Stimulated activated CD4-positive, alpha-beta T cell treated with anti-CD3 and anti-CD28 coated beads, TNF-alpha, amount 100 ng/mL, for 4 hours (primary cell): ENCODE measurements around the gene DDX27.
A peak's percentile ranks its signal among the peaks of the same experiment; 100 is the strongest.

ENCODE experiments used
- DNase-seq, 3 experiments: peaks; one replicate each; pipeline ENCODE4 v3.0.0-alpha.2; 2020; ENCODE audit warnings: low read depth in 3 of 3

Gene DDX27

DNA sequence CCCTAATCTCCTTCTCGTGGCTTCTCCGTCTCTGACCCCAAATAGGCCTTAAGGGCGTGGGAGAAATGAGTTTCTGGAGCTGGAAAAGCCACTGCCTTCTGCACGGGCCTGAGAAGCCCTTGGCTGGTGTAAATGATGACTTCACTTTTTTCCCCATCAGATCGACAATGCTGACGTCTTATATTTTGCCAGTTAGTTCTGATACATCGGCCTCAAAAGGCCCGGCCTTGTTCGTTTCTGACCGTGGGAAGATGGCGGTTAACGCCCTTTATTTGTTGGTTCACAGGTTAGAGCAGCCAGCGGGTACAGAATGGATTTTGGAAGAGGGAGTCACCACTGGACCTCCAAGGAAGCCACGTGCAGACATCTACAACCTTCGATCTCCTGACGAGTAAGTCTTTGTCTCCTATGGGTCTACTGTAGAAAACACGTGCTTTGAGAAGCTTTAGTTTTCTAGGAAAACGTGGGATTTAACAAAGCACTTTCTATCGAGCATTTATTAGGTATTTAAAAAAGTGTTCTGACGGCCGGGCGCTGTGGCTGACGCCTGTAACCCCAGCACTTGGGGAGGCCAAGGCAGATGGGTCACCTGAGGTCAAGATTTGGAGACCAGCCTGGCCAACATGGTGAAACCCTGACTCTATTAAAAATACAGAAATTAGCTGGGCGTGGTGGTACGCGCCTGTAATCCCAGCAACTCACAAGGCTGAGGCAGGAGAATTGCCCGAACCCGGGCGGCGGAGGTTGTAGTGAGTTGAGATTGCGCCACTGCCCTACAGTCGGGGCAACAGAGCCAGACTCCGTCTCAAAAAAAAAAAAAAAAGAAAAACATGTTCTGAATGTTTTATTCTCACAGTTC, 59.8 kb downstream of the DDX27 start:
- DNase-seq, result peak; percentile 17 to 28 (median 21)

DNA sequence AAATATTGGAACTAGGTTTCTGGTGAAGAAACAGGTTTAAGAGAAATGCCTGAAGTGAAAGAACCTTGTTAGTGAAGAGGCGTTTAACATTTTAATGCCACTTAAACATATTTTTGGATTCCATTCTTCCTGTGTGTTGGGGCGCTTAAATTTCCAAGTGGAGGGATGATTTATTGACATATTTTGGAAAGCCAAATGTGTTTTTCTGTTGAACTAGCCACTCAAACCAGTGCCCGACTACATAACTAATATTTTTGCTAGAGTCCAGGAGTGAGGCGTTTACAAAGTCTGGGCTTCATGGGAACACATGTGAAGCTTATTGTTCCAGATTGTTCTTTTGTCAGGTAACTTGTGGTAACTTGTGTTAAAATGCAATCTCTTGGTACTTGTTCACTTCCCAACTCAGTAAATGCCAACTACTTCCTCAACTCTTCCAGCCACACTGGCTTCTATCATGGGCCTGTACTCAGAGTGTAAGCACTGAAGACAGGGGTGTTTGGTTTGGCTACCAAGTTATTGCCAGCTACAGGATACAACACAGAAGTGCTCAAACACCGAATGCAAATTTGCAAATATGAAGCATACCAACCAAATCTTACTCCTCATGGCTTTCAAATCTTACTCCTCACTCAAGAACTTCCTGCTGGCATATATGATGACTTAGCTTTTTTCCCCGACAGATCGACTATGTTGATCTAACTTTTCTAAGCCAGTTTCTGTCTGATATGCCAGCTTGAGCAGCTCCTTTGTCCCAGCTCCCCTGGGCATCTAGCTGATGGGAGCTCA, 60.7 kb downstream of the DDX27 start:
- DNase-seq, result no peak

DNA sequence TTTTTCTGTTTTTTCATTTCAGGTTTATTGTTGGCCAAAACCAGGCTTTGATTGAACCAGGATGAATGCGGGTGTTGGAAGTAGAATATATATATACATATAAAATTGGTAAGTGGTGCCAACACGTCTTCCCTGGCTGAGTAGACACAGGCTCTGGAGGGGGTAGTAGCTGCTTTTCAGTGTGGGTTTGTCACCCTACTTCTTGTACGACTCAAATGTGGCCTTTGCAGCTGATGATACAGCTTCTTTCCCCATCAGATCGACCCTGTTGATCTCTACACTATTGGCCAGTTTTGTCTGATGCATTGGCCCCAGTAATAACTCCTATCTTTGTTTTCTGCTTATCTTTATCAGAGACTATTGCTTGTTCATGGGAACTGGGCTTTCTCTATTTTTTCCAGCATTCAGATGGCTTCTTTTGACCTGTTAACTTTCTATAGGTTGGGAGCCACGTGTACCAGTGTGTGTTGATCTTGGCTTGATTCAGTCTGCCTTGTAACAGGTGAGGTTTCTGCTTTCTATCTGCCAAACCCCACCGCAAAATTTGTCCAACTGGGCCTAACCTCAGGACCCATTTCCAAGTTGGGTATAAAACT, 61.3 kb downstream of the DDX27 start:
- no peak for DNase-seq

DNA sequence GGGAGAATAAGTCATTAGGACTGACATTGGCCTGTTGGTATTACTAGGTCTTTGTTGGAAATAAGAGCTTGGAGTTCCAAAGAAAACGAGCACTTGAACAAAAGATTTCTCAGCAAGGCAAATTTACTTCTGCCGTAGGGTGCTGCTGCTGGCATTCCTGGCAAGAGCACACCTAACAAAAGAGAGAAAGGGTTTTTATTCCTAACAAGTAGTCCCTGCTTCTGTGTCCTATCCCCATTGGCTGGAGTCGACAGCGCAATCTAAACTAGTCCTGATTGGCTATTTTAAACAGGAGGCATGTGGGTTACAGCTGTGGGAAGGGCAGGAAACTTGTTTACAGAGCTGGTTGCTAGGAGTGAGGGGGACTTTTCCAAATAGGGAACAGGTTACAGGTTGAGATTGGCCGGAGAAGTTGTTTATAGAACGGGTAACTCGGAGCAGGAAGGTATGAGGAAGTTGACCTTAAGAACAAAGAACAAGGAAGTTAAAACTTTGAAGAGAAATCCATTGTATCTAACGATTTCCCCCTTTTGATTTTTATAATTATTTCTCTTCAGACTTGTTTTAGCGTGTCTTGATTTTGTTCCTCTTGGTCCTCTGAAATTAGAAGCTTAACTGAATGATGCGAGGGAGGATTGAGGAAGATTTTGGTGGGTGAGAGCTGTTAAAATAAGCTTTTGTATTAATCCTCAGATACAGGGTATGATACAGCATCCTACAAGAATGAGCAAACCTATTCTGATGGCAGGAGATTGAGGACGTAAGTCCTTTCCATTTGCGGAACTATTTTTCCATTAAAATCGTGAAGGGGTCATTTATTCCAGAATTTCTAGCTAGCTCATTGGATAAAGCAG, 62.1 kb downstream of the DDX27 start:
- no peak for DNase-seq

DNA sequence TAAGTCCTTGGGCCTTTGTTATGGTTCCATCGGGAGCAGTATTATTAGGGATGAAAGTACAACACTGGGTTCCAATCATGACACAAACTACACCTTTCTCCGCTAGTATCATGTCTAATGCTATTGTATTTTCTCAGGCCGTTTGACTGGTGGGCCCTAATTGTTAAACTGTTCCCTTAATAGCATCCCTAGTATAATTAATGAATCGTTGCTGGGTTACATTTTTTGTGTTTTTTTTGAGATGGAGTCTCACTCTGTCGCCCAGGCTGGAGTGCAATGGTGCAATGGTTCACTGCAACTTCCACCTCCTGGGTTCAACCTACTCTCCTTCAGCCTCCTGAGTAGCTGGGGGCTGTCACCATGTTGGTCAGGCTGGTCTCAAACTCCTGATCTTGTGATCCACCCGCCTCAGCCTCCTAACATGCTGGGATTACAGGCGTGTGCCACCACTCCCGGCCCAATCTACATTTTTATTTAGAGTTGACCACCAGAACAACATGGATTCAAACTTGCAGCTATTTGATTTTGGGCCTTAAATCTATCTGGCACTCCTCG, 62.8 kb downstream of the DDX27 start:
- no peak for DNase-seq

DNA sequence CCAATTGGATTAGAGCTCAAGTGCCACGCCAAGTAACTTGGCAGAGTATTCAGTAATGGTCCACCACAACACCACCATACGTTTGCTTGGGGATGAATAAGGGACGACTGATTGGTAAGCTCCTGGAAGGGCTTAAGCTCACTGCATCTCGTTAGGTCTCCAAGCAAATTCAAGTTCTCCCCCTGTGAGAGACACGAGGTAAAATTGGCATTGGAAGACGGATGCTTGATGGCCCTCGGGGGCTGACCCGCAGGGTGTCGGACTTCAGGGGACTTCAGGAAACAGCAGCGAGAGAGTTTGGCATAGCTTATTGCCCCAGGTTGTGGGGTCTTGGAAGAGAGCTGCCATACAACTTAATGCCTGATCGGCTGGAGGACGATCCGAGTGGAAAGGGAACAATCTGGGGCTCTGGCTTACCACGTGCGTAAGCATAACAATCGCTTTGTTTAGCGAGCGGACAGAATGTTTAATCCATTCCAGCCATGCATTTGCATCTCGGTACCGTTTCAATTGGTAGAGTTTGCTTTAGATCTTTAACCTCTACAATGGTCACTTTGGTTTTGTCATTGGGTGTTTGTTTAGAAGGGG, 63.5 kb downstream of the DDX27 start:
- no peak for DNase-seq

DNA sequence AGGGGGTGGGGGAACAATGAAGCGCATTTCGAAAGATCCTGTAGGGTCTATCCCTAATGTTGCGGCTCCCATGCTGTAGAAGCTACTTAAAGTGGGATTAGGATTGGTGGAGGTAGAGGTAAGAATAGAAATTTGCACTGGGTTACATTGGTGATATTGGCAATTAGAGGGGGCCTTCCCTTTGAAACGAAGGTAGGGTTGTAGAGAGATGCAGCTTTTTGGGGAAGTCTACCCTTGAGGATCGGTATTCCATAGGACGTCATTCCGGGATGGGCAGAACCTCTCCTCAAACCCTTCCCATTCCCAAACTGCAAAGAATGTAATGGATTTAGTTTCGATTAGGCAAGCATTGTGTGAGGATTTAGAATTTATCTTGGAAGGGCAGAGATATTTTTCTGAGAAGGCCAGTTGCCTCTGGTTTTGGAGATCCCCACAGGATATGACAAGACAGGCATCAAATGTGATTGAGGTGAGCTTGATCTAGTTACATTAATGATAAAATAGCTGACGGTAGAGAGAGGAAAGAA, 64.0 kb downstream of the DDX27 start:
- no peak for DNase-seq

DNA sequence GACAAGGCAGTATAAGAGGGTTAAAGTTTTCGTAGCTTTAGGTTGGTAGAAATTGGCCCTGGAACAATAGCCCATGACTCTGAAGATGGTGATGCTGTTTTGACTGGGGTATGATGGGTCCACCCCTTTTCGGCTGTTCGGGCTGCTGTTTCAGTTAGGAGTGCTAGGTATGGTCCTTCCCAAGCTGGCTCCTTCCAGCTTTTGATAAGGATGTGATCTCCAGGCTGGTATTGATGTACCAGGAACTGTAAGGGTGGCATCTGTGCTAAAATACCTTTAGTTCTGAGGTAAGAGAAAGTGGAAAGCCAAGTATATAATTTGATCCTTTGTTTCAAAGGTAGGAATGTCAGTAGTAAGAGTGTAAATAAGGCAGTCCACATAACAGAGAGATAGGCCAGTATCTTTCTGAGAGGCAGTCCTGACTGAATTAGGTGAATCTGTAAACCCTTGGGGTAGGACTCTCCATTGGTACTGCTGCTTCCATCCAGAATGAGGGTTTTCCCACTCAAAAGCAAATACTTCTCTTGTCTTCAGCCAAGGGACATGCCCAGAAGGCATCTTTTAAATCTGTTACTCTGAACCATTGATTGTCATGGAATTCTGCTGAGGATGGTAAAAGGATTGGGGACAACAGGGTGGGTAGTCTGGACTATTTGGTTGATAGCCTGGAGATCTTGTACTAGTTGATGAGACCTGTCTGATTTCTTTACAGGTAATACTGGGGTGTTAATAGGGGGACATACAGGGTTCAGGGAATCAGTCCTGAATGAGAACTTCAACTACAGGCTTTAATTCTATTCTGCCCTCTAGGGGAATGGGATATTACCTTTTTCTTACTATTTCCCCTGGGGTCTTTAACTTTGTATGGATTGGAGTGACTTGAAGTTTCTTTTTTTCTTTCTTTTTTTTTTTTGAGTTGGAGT, 64.7 kb downstream of the DDX27 start:
- DNase-seq, result no peak

DNA sequence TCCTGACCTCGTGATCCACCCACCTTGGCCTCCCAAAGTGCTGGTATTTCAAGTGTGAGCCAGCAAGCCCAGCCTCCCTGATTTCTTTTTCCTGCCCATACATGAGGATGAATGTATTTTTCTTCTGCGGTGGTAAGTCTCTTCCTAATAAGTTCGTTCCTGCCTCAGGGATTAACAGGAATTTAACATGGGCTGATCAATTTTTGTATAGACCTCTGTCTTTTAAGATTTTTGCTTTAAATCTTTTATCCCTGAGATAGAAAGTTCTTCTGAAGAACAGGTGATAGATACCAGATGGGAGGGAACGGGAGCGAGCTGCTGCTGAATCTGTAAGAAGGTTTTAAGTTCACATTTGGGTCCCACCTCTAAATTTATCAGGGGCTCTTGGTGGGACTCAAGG, 65.6 kb downstream of the DDX27 start:
- DNase-seq, result no peak

DNA sequence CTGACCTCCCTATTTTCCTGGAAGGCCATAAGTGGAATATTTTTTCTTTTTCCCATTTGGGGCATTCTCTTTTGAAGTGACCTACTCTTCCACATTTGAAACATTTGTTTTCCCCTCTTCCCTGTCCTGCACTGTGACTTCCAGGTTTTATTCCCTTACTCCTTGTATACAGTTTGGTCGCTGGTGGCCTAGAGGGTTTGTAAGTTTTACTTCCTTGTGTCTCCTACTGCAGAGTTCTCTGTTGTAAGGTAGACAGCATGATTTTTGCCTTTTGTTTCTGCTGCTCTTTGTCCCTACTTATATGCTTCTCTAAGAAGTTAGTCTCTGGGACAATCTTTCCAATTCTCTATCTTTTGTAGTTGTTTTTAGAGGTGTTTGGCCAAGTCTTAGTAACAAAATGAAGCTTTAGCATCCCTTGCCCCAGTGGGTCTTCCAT, 66.0 kb downstream of the DDX27 start:
- no peak for DNase-seq

DNA sequence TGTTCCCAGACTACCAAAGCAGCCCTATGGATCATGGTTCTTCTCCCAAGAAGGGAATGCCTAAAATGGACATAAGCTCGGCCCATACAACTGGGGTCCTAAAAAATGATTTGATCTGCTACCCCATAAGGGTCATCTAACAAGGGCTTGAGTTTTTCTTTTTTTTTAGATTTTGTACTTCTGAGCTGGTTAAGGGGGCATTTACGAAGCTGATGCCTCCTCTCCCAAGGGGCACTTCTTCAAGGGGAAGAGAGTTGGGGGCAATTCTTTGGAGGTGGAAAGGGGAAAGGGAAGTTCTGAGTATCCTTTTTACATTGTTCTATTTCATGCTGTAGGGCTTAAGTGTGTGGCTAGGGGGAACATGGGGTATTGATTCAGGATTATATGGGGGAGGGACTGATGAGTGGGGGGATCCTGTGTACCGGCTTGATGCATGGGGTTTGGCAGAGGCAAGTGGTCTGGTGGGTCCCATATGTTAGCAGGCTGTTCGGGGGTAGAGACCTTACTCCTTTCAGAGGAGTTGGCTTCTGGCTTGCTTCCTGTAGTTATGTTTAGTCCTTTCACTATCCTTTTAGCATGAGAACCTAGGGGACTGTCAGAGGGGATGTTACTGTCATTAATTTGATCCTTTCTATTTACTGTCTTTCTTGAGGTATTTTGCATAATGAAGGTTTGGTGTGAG, 66.7 kb downstream of the DDX27 start:
- no peak for DNase-seq

DNA sequence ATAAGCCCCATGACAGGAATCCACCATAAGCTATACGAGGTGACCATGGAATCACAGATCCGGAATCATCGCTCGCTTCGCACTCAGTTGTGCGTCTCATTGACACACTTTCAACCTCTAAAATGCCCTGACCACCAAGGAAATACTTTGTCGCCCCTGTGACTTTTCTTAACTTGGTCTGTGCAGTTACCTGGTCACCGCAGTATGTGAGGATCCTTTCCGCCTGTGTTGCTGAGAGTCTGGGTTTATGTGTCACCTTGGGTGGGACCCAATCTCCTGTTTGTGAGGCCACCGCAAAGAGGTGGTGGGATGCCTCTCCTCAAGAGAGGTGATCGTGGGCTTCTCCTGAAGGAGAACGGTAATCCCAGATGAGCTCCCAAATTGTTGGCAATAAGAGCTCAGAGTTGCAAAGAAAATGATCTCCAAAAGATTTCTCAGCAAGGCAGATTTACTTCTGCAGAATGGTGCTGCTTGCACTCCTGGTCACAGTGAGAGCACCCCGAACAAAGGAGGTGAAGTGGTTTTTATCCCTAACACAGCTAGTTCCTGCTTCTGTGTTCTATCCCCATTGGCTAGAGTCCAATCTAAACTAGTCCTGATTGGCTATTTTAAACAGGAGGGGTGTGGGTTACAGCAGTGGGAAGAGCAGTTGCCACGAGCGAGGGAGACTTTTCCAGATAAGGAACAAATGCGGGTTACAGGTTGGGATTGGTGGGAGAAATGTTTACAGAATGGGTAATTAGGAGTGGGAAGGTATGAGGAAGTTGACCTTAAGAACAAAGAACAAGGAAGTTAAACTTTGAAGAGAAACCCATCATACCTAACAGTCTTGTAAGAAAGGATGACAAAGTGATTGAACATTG, 67.7 kb downstream of the DDX27 start:
- DNase-seq, result no peak

DNA sequence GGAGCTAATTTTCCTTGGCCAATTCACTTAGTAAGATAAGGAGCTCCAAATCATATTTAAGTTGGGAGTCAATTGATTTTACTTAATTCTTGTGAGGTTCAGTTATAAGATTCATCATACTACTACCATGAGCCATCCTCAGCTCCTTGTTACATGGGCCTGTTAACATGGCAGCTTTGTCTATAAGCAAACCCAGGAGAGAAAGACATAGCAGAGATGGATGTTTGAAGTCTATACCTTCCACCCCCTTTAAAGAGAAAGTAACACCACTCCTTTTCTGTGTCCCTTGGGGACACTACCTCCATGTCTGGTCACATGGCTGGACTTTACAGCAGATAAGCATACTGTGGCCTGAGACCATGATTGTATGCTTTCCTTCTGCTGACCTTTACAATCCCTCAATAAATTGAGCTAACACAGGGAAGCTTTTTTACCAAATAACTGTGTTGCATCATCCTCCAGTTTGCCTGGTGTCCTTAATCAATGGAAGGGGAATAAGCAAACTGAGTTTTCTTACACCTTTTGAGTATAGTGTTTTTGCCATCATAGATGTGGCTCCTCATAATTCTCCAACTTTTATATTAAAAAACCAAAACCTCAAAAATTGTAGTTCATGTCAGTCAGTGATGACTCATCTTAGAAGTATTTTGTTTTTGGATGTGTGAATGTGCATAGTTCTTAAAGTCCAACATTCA, 68.5 kb downstream of the DDX27 start:
- no peak for DNase-seq

DNA sequence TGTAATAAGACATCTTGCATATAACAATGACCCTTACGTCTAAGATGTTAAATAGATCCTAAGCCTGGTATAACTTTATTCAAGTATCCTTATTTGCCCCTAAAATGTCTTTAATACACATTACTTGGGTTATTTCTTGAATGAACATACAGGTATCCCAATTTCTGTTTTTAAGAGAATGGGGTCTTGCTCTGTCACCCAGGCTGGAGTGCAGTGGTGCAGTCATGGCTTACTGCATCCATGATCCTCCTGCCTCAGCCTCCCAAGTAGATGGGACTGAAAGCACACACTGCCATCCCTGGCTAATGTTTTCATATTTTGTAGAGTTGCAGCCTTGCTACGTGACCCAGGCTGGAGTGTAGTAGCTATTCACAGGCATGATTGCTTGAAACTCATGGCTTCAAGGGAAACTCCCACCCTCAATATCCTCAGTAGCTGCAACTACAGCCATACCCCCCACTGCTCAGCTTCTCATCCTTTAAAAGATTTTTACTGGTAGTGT, 69.1 kb downstream of the DDX27 start:
- DNase-seq, result no peak

DNA sequence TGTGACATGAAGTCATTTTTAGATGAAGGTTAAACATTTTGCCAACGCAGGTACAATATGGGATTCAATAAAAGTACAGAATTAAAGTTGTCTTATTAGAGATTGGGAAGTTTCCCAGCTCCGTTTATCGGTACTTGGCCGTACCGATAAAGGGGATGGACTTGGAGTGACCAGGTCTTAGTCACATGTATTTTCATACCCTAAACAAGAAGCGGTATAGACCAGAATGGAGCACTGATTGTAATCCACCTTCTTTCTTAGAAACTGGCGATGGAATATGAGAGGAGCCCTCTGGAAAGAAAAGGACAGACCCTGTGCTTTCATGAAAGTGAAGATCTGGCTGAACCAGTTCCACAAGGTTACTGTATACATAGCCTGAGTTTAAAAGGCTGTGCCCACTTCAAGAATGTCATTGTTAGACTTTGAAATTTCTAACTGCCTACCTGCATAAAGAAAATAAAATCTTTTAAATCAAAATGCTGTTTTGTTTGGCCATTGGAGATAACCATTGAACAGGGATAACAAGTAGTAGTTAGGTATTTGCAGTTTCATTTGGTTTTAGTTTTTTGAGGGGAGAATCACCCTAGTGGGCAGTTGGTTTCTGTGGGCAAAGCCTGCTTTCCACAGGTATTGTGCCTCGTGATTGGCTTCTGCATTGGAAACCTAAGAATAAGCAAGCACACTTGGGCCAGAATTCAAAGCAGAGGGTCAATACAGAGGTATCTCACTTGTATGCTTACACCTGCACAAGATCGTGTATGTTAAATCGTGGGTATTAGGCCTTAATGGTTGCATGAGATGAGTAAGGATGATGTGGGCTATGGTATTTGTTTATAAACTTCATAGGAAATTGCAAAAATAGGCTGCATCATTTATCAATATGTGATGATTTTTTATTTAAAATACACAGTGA, 69.8 kb downstream of the DDX27 start:
- no peak for DNase-seq

DNA sequence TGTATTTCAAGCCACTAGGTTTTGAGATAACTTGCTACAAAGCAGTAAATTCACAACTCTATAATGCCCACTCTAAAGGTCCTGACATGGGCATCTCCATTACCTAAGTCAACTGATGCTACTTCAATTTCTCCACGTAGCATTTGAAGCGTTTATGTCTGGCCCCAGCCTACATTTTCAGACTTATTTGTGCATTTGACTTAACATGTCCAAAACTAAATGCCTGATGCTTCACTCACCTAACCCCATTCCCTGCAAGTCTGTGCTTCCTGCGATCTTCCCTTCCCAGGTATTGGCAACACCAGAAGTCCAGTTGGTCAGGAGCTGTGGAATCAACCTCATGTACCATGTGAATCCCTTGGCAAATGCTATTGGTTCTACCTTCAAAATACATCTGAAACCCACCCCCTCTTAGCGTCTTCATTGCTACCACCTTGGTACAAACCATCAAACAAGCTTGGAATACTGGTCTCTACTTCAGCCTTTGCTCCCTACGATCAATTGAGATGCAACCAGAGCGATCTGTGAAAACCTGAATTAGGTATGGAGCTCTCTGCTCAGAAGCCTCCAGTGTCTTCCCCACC, 71.5 kb downstream of the DDX27 start:
- no peak for DNase-seq
